K562 (cell line): ENCODE data around the gene MAPK1IP1L. TPM values are rescaled to one million over a fixed set of nuclear protein-coding genes. Genes with fewer than 3 reads are reported as not detected.

ENCODE experiments used
- AFF1 ChIP-seq, 2 experiments: fragments of 450-650 bp; IDR thresholded peaks; 2 replicates each; pipeline ENCODE4 v1.6.1; 2018; ENCODE audit warnings: mild to moderate bottlenecking in 2 of 2, low read depth in 1 of 2; ENCODE audit not compliant: partially characterized antibody in 2 of 2
- BRCA1 ChIP-seq, 2 experiments: fragments of 450-650 bp in 1 of 2; sonication (generic) in 1 of 2; formaldehyde crosslinking in 1 of 2; IDR thresholded peaks; 2 replicates each; pipeline versions ENCODE4 v1.5.0 to v1.6.1; 2017 to 2020; ENCODE audit warnings: mild to moderate bottlenecking in 1 of 2, missing genetic modification reagents in 1 of 2
- EP400 ChIP-seq: fragments of 450-650 bp; IDR thresholded peaks from 2 replicates; pipeline ENCODE4 v1.6.1; 2017; ENCODE audit warnings: antibody characterized with exemption, mild to moderate bottlenecking, moderate library complexity
- HMGN3 ChIP-seq: IDR thresholded peaks from 2 replicates; pipeline ENCODE4 v1.6.1; 2011; ENCODE audit warnings: borderline replicate concordance, low read depth, mild to moderate bottlenecking, mixed read lengths, low read length; ENCODE audit not compliant: insufficient read length; ENCODE audit errors: extremely low read depth
- JUND ChIP-seq, 2 experiments: IDR thresholded peaks; 2 replicates in 1 of 2; 3 replicates in 1 of 2; pipeline ENCODE4 v1.6.1; 2011; ENCODE audit warnings: borderline replicate concordance in 2 of 2, low read depth in 2 of 2, low read length in 2 of 2, improper control_type of control experiment in 1 of 2, missing biosample characterization in 1 of 2, missing genetic modification characterization in 1 of 2, missing genetic modification reagents in 1 of 2
- LCOR ChIP-seq: sonication (generic); formaldehyde crosslinking; IDR thresholded peaks from 2 replicates; pipeline ENCODE4 v1.8.0; 2022; ENCODE audit warnings: mild to moderate bottlenecking, missing genetic modification reagents
- MAFG ChIP-seq: fragments of 450-650 bp; conservative IDR thresholded peaks from 2 replicates; pipeline ENCODE4 v1.6.1; 2016; ENCODE audit warnings: missing genetic modification characterization, missing compliant biosample characterization
- MAZ ChIP-seq, 2 experiments: fragments of 450-650 bp in 1 of 2; sonication (generic) in 1 of 2; formaldehyde crosslinking; IDR thresholded peaks in 1 of 2; conservative IDR thresholded peaks in 1 of 2; 2 replicates each; pipeline versions ENCODE4 v1.4.0 to v1.5.0; 2020; ENCODE audit warnings: mild to moderate bottlenecking in 1 of 2, missing genetic modification reagents in 1 of 2
- NRF1 ChIP-seq, 2 experiments: fragments of 450-650 bp; IDR thresholded peaks in 1 of 2; conservative IDR thresholded peaks in 1 of 2; 2 replicates each; pipeline ENCODE4 v1.6.1; 2014; ENCODE audit warnings: mild to moderate bottlenecking in 2 of 2
- NUFIP1 ChIP-seq: fragments of 450-650 bp; IDR thresholded peaks from 2 replicates; pipeline ENCODE4 v1.6.1; 2018; ENCODE audit not compliant: partially characterized antibody
- SAP30 ChIP-seq: fragments of 200-600 bp; sonication (generic); IDR thresholded peaks from 2 replicates; pipeline ENCODE4 v1.6.1; 2012; ENCODE audit warnings: borderline replicate concordance, low read depth, mild to moderate bottlenecking, moderate library complexity, low read length, control low read depth, inconsistent platforms; ENCODE audit not compliant: insufficient read depth, poor library complexity, severe bottlenecking
- SNRNP70 ChIP-seq: fragments of 200-400 bp; formaldehyde crosslinking; optimal IDR thresholded peaks from 2 replicates; pipeline ENCODE3; 2017; ENCODE audit warnings: low read depth, low read length
- SOX6 ChIP-seq: fragments of 450-650 bp; IDR thresholded peaks from 2 replicates; pipeline ENCODE4 v1.6.1; 2014; ENCODE audit warnings: mild to moderate bottlenecking
- TFE3 ChIP-seq: fragments of 450-650 bp; formaldehyde crosslinking; IDR thresholded peaks from 2 replicates; pipeline ENCODE4 v1.4.0; 2020; ENCODE audit warnings: mild to moderate bottlenecking, mixed read lengths
- ZBTB1 ChIP-seq: sonication (generic); formaldehyde crosslinking; IDR thresholded peaks from 2 replicates; pipeline ENCODE4 v1.8.1; 2023; ENCODE audit warnings: missing genetic modification reagents, low read depth, mild to moderate bottlenecking, borderline replicate concordance
- ZNF311 ChIP-seq: fragments of 250-450 bp; sonication (Bioruptor Pico); IDR thresholded peaks from 2 replicates; pipeline ENCODE4 v1.4.0; 2020; ENCODE audit warnings: mild to moderate bottlenecking, moderate library complexity
- polyA plus RNA-seq, 8 experiments: library from polyadenylated mRNA; depleted of rRNA in 4 of 8; stranded (reverse) in 5 of 8; unstranded in 3 of 8; fragments of >200 nt; fragmentation: Nextera tagmentation in 2 of 8; fragmentation: Illumina TruSeq in 1 of 8; extraction: Ambion mirVana in 2 of 8; extraction: Trizol in 1 of 8; gene quantifications; 2 replicates each; pipeline versions ENCODE4 v1.2.1 to v1.2.3, GENCODE V29; 2011 to 2014; ENCODE audit warnings: inconsistent platforms in 1 of 8, missing spikeins in 1 of 8
- total RNA-seq, 7 experiments: library from RNA; depleted of rRNA in 6 of 7; stranded (reverse); fragments of >200 nt in 6 of 7; fragmentation: Illumina TruSeq in 2 of 7; extraction: Trizol in 2 of 7; gene quantifications; 2 replicates each; pipeline versions ENCODE4 v1.2.1 to v1.2.3, GENCODE V29; 2011 to 2021; ENCODE audit warnings: low replicate concordance in 1 of 7

Gene MAPK1IP1L
- total and polyA plus RNA-seq, 9 of the 15 experiments (the other 6 are each of a cell fraction or from before 2014, with no cell fraction given), result 32.7 to 99.4 (median 49.8) TPM

- TF ChIP-seq ZNF311 (CRISPR knock-in tag) (no peak), NUFIP1 (no peak), SAP30 (peak; percentile 74), JUND (IDR thresholded peaks at IDR 0.05; ENCODE audit: borderline replicate concordance, low read depth, low read length) (peak; percentile 57), JUND (tag; IDR thresholded peaks at IDR 0.05; ENCODE audit: borderline replicate concordance, low read depth, low read length) (no peak; the same call in 2 of the 3 replicates), LCOR (CRISPR knock-in tag) (peak; percentile 60; the same call in 1 of the 2 replicates), ZBTB1 (CRISPR knock-in tag) (no peak), MAFG (no peak), HMGN3 (peak; percentile 91), BRCA1 (IDR thresholded peaks at IDR 0.05) (no peak), BRCA1 (CRISPR knock-in tag; IDR thresholded peaks at IDR 0.05) (no peak), SOX6 (0 out of 2 replicates have a peak, but pooled peaks have one; percentile 37), AFF1 (IDR thresholded peaks at IDR 0.05; ENCODE audit: low read depth in 1 of 2, partially characterized antibody in 2 of 2) (peak in 1 of 2 experiments; percentile 20), SNRNP70 (no peak), TFE3 (CRISPR knock-in tag) (no peak), EP400 (peak; percentile 94), MAZ (CRISPR knock-in tag; conservative IDR thresholded peaks at IDR 0.05 in 1 of 2, IDR thresholded peaks at IDR 0.05 in 1 of 2) (peak; percentile 99), NRF1 (conservative IDR thresholded peaks at IDR 0.05 in 1 of 2, IDR thresholded peaks at IDR 0.05 in 1 of 2) (peak; percentile 78 to 83)
Measured at GRCh38 chr14:55051423-55052268, at the start of gene MAPK1IP1L (continued).
